Mammary epithelial cell (primary cell): Measurements from ENCODE around the gene NEK6.

Source experiments
- EZH2 ChIP-seq: IDR thresholded peaks from 2 replicates; pipeline ENCODE4 v1.6.1; 2012; ENCODE audit warnings: low read length, inconsistent platforms, borderline replicate concordance
- TF ChIP-seq, protein P1 (sequence below), 2 donors: IDR thresholded peaks in 1 of 2; conservative IDR thresholded peaks in 1 of 2; 2 replicates each; pipeline ENCODE4 v1.5.1; 2011 to 2012; ENCODE audit warnings: inconsistent platforms in 2 of 2, low read length in 2 of 2, mild to moderate bottlenecking in 2 of 2, control low read depth in 1 of 2, low read depth in 1 of 2; ENCODE audit not compliant: insufficient read depth in 1 of 2; ENCODE audit errors: extremely low read depth in 1 of 2

DNA sequence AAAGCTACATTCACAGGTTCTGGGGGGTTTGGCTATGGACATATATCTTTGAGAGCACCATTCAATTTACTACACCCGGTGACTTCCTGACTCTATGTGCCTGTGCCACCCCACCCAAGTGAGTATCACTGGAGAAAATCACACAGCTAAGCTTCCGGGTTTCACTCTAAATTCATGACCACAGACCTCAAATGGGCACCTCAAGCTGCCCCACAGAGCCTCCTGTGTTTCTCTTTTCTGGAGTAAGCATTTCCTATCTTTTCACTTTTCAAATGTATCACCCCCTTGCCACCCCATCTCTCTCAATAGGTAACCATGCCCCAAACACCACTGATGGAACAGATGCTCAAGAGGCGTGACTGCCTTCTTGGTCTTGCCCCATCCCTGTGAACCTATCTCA, 49.2 kb upstream of the NEK6 start:
- TF ChIP-seq, protein P1, sequence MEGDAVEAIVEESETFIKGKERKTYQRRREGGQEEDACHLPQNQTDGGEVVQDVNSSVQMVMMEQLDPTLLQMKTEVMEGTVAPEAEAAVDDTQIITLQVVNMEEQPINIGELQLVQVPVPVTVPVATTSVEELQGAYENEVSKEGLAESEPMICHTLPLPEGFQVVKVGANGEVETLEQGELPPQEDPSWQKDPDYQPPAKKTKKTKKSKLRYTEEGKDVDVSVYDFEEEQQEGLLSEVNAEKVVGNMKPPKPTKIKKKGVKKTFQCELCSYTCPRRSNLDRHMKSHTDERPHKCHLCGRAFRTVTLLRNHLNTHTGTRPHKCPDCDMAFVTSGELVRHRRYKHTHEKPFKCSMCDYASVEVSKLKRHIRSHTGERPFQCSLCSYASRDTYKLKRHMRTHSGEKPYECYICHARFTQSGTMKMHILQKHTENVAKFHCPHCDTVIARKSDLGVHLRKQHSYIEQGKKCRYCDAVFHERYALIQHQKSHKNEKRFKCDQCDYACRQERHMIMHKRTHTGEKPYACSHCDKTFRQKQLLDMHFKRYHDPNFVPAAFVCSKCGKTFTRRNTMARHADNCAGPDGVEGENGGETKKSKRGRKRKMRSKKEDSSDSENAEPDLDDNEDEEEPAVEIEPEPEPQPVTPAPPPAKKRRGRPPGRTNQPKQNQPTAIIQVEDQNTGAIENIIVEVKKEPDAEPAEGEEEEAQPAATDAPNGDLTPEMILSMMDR (conservative IDR thresholded peaks at IDR 0.05 in 1 of 2, IDR thresholded peaks at IDR 0.05 in 1 of 2; ENCODE audit: extremely low read depth in 1 of 2, insufficient read depth in 1 of 2, low read depth in 1 of 2, low read length in 2 of 2), result no peak
- no peak for TF ChIP-seq EZH2
